HEK293 (cell line): ENCODE results near the gene CDC20.

Experiments used
- AEBP2 ChIP-seq: fragments of 450-650 bp; formaldehyde crosslinking; IDR thresholded peaks from 2 replicates; pipeline ENCODE4 v1.5.1; 2016; ENCODE audit warnings: missing biosample characterization, missing genetic modification characterization, borderline replicate concordance
- BCL11B ChIP-seq: fragments of 450-650 bp; formaldehyde crosslinking; IDR thresholded peaks from 2 replicates; pipeline ENCODE4 v1.5.1; 2016; ENCODE audit warnings: low read depth, missing biosample characterization, missing genetic modification characterization
- EGR2 ChIP-seq: fragments of 450-650 bp; formaldehyde crosslinking; IDR thresholded peaks from 2 replicates; pipeline ENCODE4 v1.5.1; 2016; ENCODE audit warnings: low read depth, missing biosample characterization, missing genetic modification characterization
- INSM2 ChIP-seq: fragments of 450-650 bp; formaldehyde crosslinking; IDR thresholded peaks from 2 replicates; pipeline ENCODE4 v1.5.1; 2016; ENCODE audit warnings: missing biosample characterization, missing genetic modification characterization
- KLF16 ChIP-seq: fragments of 450-650 bp; formaldehyde crosslinking; IDR thresholded peaks from 2 replicates; pipeline ENCODE4 v1.5.1; 2017; ENCODE audit warnings: missing biosample characterization, missing genetic modification characterization
- REST ChIP-seq: fragments of 450-650 bp; formaldehyde crosslinking; IDR thresholded peaks from 2 replicates; pipeline ENCODE4 v1.5.1; 2016; ENCODE audit warnings: missing biosample characterization, missing genetic modification characterization
- SALL2 ChIP-seq: fragments of 450-650 bp; formaldehyde crosslinking; IDR thresholded peaks from 2 replicates; pipeline ENCODE4 v1.5.0; 2017; ENCODE audit warnings: missing biosample characterization, mild to moderate bottlenecking, missing genetic modification characterization, borderline replicate concordance
- ZBTB21 ChIP-seq: fragments of 450-650 bp; formaldehyde crosslinking; IDR thresholded peaks from 2 replicates; pipeline ENCODE4 v1.5.1; 2017; ENCODE audit warnings: missing biosample characterization, missing genetic modification characterization
- ZNF114 ChIP-seq: fragments of 450-650 bp; formaldehyde crosslinking; IDR thresholded peaks from 2 replicates; pipeline ENCODE4 v1.5.0; 2017; ENCODE audit warnings: missing biosample characterization, missing genetic modification characterization
- ZNF19 ChIP-seq: fragments of 450-650 bp; formaldehyde crosslinking; IDR thresholded peaks from 2 replicates; pipeline ENCODE4; 2016; ENCODE audit warnings: missing biosample characterization, missing genetic modification characterization, low read depth
- ZNF202 ChIP-seq: fragments of 450-650 bp; formaldehyde crosslinking; IDR thresholded peaks from 2 replicates; pipeline ENCODE4 v1.5.1; 2016; ENCODE audit warnings: missing biosample characterization, missing genetic modification characterization, borderline replicate concordance
- ZNF211 ChIP-seq: fragments of 450-650 bp; formaldehyde crosslinking; IDR thresholded peaks from 2 replicates; pipeline ENCODE4 v1.5.1; 2016; ENCODE audit warnings: low read depth, missing biosample characterization, missing genetic modification characterization
- ZNF214 ChIP-seq: fragments of 450-650 bp; formaldehyde crosslinking; IDR thresholded peaks from 2 replicates; pipeline ENCODE4 v1.5.1; 2017; ENCODE audit warnings: missing biosample characterization, mild to moderate bottlenecking, missing genetic modification characterization, borderline replicate concordance
- ZNF23 ChIP-seq: fragments of 450-650 bp; formaldehyde crosslinking; IDR thresholded peaks from 2 replicates; pipeline ENCODE4 v1.5.1; 2016; ENCODE audit warnings: missing biosample characterization, missing genetic modification characterization, borderline replicate concordance
- ZNF274 ChIP-seq, 2 experiments: fragments of 200-500 bp in 1 of 2; fragments of 450-650 bp in 1 of 2; sonication (Bioruptor generic) in 1 of 2; formaldehyde crosslinking in 1 of 2; IDR thresholded peaks; 2 replicates each; pipeline versions ENCODE4 v1.5.1 to v1.6.1; 2014 to 2016; ENCODE audit warnings: borderline replicate concordance in 1 of 2, inconsistent platforms in 1 of 2, low read length in 1 of 2, missing biosample characterization in 1 of 2, missing genetic modification characterization in 1 of 2
- ZNF366 ChIP-seq: fragments of 450-650 bp; formaldehyde crosslinking; conservative IDR thresholded peaks from 2 replicates; pipeline ENCODE4 v1.5.1; 2016; ENCODE audit warnings: missing biosample characterization, missing genetic modification characterization
- ZNF391 ChIP-seq: fragments of 450-650 bp; formaldehyde crosslinking; IDR thresholded peaks from 2 replicates; pipeline ENCODE4 v1.5.1; 2016; ENCODE audit warnings: low read depth, missing biosample characterization, missing genetic modification characterization, borderline replicate concordance
- ZNF473 ChIP-seq: fragments of 450-650 bp; formaldehyde crosslinking; IDR thresholded peaks from 2 replicates; pipeline ENCODE4 v1.5.1; 2017; ENCODE audit warnings: missing biosample characterization, missing genetic modification characterization
- ZNF513 ChIP-seq: fragments of 450-650 bp; IDR thresholded peaks from 2 replicates; pipeline ENCODE4 v1.5.1; 2018; ENCODE audit warnings: missing biosample characterization, missing genetic modification characterization
- ZNF518A ChIP-seq: fragments of 450-650 bp; formaldehyde crosslinking; conservative IDR thresholded peaks from 2 replicates; pipeline ENCODE4 v1.5.1; 2016; ENCODE audit warnings: low read depth, missing biosample characterization, missing genetic modification characterization
- ZNF544 ChIP-seq: fragments of 450-650 bp; formaldehyde crosslinking; IDR thresholded peaks from 2 replicates; pipeline ENCODE4 v1.5.0; 2017; ENCODE audit warnings: missing biosample characterization, missing genetic modification characterization
- ZNF629 ChIP-seq: fragments of 450-650 bp; formaldehyde crosslinking; IDR thresholded peaks from 2 replicates; pipeline ENCODE4 v1.5.1; 2017; ENCODE audit warnings: missing biosample characterization, missing genetic modification characterization
- ZNF76 ChIP-seq: fragments of 450-650 bp; formaldehyde crosslinking; IDR thresholded peaks from 2 replicates; pipeline ENCODE4; 2016; ENCODE audit warnings: low read depth, missing biosample characterization, missing genetic modification characterization, borderline replicate concordance
- ZNF776 ChIP-seq: fragments of 450-650 bp; formaldehyde crosslinking; IDR thresholded peaks from 2 replicates; pipeline ENCODE4 v1.5.0; 2017; ENCODE audit warnings: missing biosample characterization, missing genetic modification characterization, borderline replicate concordance

Gene CDC20

GRCh38 chr1:43358746-43359693 is at the start of gene CDC20 (continued):
- TF ChIP-seq ZNF274 (IDR thresholded peaks at IDR 0.05; ENCODE audit: low read length) (no peak), ZNF274 (tag by site-specific recombination; IDR thresholded peaks at IDR 0.05; ENCODE audit: borderline replicate concordance) (no peak), KLF16 (tag by site-specific recombination) (peak; percentile 73; the same call in 1 of the 2 replicates), ZNF202 (tag by site-specific recombination) (no peak), ZNF214 (tag by site-specific recombination) (no peak), ZNF776 (tag by site-specific recombination) (no peak), INSM2 (tag by site-specific recombination) (no peak), REST (tag by site-specific recombination) (no peak), ZNF23 (no peak), ZNF19 (no peak), SALL2 (tag by site-specific recombination) (no peak), ZNF391 (tag by site-specific recombination) (no peak), AEBP2 (tag by site-specific recombination) (no peak), ZNF114 (tag by site-specific recombination) (no peak), ZNF473 (tag by site-specific recombination) (no peak), ZNF629 (tag by site-specific recombination) (no peak), EGR2 (tag by site-specific recombination) (no peak), ZNF211 (tag by site-specific recombination) (no peak), ZNF366 (tag by site-specific recombination) (no peak), ZNF544 (tag by site-specific recombination) (no peak), ZBTB21 (tag by site-specific recombination) (no peak), BCL11B (tag by site-specific recombination) (0 out of 2 replicates have a peak, but pooled peaks have one; percentile 18), ZNF513 (tag by site-specific recombination) (no peak), ZNF518A (peak; percentile 37; the same call in 1 of the 2 replicates), ZNF76 (tag by site-specific recombination) (peak; percentile 59; the same call in 1 of the 2 replicates)
